ENCODE data around the gene GPANK1.

GRCh38 chr6:31657406-31658157, 7.2 kb downstream of the GPANK1 start:
- TF ChIP-seq, protein P1, sequence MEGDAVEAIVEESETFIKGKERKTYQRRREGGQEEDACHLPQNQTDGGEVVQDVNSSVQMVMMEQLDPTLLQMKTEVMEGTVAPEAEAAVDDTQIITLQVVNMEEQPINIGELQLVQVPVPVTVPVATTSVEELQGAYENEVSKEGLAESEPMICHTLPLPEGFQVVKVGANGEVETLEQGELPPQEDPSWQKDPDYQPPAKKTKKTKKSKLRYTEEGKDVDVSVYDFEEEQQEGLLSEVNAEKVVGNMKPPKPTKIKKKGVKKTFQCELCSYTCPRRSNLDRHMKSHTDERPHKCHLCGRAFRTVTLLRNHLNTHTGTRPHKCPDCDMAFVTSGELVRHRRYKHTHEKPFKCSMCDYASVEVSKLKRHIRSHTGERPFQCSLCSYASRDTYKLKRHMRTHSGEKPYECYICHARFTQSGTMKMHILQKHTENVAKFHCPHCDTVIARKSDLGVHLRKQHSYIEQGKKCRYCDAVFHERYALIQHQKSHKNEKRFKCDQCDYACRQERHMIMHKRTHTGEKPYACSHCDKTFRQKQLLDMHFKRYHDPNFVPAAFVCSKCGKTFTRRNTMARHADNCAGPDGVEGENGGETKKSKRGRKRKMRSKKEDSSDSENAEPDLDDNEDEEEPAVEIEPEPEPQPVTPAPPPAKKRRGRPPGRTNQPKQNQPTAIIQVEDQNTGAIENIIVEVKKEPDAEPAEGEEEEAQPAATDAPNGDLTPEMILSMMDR (IDR thresholded peaks at IDR 0.05): no peak
- no peak for TF ChIP-seq POLR2A (IDR thresholded peaks at IDR 0.05)
